WTC11 (cell line): ENCODE data around the gene NRXN2. TPM values are rescaled to one million over a fixed set of nuclear protein-coding genes. Genes with fewer than 3 reads are reported as not detected.

ENCODE experiments used
- ATAC-seq: fragments of 200-7000 bp; cut with Tn5 transposase; 2 replicates; pipeline ENCODE4 v1.10.0; 2021; ENCODE audit warnings: mild to moderate bottlenecking, moderate library complexity
- CTCF ChIA-PET: fragments of 300-600 bp; sonication (Branson Sonifier 250); formaldehyde crosslinking; loops from one replicate; lab custom pipeline; 2021; ENCODE audit warnings: antibody characterized with exemption; lab: Charles Lee
- POLR2A ChIA-PET: fragments of 350-600 bp; sonication (Branson Sonifier 250); formaldehyde crosslinking; loops from one replicate; lab custom pipeline; 2021; ENCODE audit warnings: antibody characterized with exemption; lab: Charles Lee
- DNase-seq: peaks from one replicate; pipeline ENCODE4 v3.0.0; 2021; ENCODE audit warnings: low spot score
- H3K27ac Mint-ChIP-seq: 2 replicates; pipeline ENCODE4 v1.8.0; 2021; ENCODE audit warnings: mixed read lengths
- H3K27me3 Mint-ChIP-seq: 2 replicates; pipeline ENCODE4 v1.8.0; 2021; ENCODE audit warnings: low read depth, mild to moderate bottlenecking, moderate library complexity, mixed read lengths
- H3K36me3 Mint-ChIP-seq: 2 replicates; pipeline ENCODE4 v1.8.0; 2021; ENCODE audit warnings: mixed read lengths
- H3K4me1 Mint-ChIP-seq: 2 replicates; pipeline ENCODE4 v1.8.0; 2022; ENCODE audit warnings: mixed read lengths
- H3K4me3 Mint-ChIP-seq: 2 replicates; pipeline ENCODE4 v1.8.0; 2021; ENCODE audit warnings: mild to moderate bottlenecking, moderate library complexity, mixed read lengths
- H3K9me3 Mint-ChIP-seq: 2 replicates; pipeline ENCODE4 v1.8.0; 2021; ENCODE audit warnings: mixed read lengths
- ATF2 ChIP-seq: sonication (generic); formaldehyde crosslinking; IDR thresholded peaks from 2 replicates; pipeline ENCODE4 v1.8.1; 2022; ENCODE audit warnings: low read depth, missing genetic modification reagents, borderline replicate concordance
- ATF6 ChIP-seq: sonication (generic); formaldehyde crosslinking; IDR thresholded peaks from 2 replicates; pipeline ENCODE4 v1.8.1; 2023; ENCODE audit warnings: mild to moderate bottlenecking, missing genetic modification reagents
- CDX4 ChIP-seq: fragments of 250-450 bp; sonication (Bioruptor Pico); IDR thresholded peaks from 2 replicates; pipeline ENCODE4 v1.9.0; 2021; ENCODE audit warnings: moderate library complexity, mild to moderate bottlenecking, inconsistent platforms, borderline replicate concordance
- CREM ChIP-seq: sonication (generic); formaldehyde crosslinking; IDR thresholded peaks from 2 replicates; pipeline ENCODE4 v1.8.1; 2022; ENCODE audit warnings: mild to moderate bottlenecking, missing genetic modification reagents, moderate library complexity
- ELF4 ChIP-seq: sonication (generic); formaldehyde crosslinking; IDR thresholded peaks from 2 replicates; pipeline ENCODE4 v1.8.1; 2022; ENCODE audit warnings: low read depth, mild to moderate bottlenecking, moderate library complexity, missing genetic modification reagents
- FOXK1 ChIP-seq: sonication (generic); formaldehyde crosslinking; IDR thresholded peaks from 2 replicates; pipeline ENCODE4 v1.8.0; 2022; ENCODE audit warnings: mild to moderate bottlenecking, moderate library complexity, missing genetic modification reagents
- GRHL2 ChIP-seq: fragments of 250-450 bp; sonication (Bioruptor Pico); IDR thresholded peaks from 2 replicates; pipeline ENCODE4 v1.8.0; 2022; ENCODE audit warnings: mild to moderate bottlenecking, moderate library complexity; ENCODE audit not compliant: insufficient replicate concordance, severe bottlenecking
- IRF1 ChIP-seq: sonication (generic); formaldehyde crosslinking; IDR thresholded peaks from 2 replicates; pipeline ENCODE4 v1.8.0; 2023; ENCODE audit warnings: missing genetic modification reagents
- IRF2 ChIP-seq: sonication (generic); formaldehyde crosslinking; IDR thresholded peaks from 2 replicates; pipeline ENCODE4 v1.8.0; 2022; ENCODE audit warnings: low read depth, missing genetic modification reagents, borderline replicate concordance
- NR2C2 ChIP-seq: sonication (generic); formaldehyde crosslinking; IDR thresholded peaks from 2 replicates; pipeline ENCODE4 v1.8.0; 2022; ENCODE audit warnings: mild to moderate bottlenecking, missing genetic modification reagents
- SMAD3 ChIP-seq: sonication (generic); formaldehyde crosslinking; IDR thresholded peaks from 2 replicates; pipeline ENCODE4 v1.8.0; 2022; ENCODE audit warnings: missing genetic modification reagents, mild to moderate bottlenecking, borderline replicate concordance
- TEAD1 ChIP-seq: sonication (generic); formaldehyde crosslinking; IDR thresholded peaks from 2 replicates; pipeline ENCODE4 v1.8.0; 2022; ENCODE audit warnings: mild to moderate bottlenecking, missing genetic modification reagents
- USF1 ChIP-seq: sonication (generic); formaldehyde crosslinking; IDR thresholded peaks from 2 replicates; pipeline ENCODE4 v1.8.0; 2022; ENCODE audit warnings: mild to moderate bottlenecking, missing genetic modification reagents
- ZNF423 ChIP-seq: fragments of 250-450 bp; sonication (Bioruptor Pico); IDR thresholded peaks from 2 replicates; pipeline ENCODE4 v2.1.2; 2022; ENCODE audit warnings: mild to moderate bottlenecking, moderate library complexity
- ZNF512 ChIP-seq: sonication (generic); formaldehyde crosslinking; IDR thresholded peaks from 2 replicates; pipeline ENCODE4 v1.8.1; 2022; ENCODE audit warnings: missing genetic modification reagents, borderline replicate concordance
- ZNF532 ChIP-seq: fragments of 250-450 bp; sonication (Bioruptor Pico); IDR thresholded peaks from 2 replicates; pipeline ENCODE4 v1.9.0; 2021; ENCODE audit warnings: mild to moderate bottlenecking, borderline replicate concordance
- total RNA-seq: library from RNA; stranded (reverse); gene quantifications from 3 replicates; pipeline ENCODE4 v1.2.3, GENCODE V29; 2021

Gene NRXN2
- total RNA-seq, 1 experiment from 2014 or later = 8.6 TPM

GRCh38 chr11:64667154-64667745 is 55.7 kb downstream of the NRXN2 start:
- DNase-seq (no peak), ATAC-seq (no peak; the same call in 1 of the 2 replicates)
- no peak overlapping the region for H3K27ac Mint-ChIP-seq
- CTCF ChIA-PET = interaction anchor here (1.2 to 3.4 kb wide), 4 partner anchors 11 to 37 kb away, joined by 3 to 20 read pairs (median 6); no protein-coding TSS in a partner anchor
- TF ChIP-seq IRF1 (CRISPR knock-in tag) = no peak
- no peak for TF ChIP-seq CDX4
- TF ChIP-seq ZNF532 (CRISPR knock-in tag) = no peak
- TF ChIP-seq ELF4 (CRISPR knock-in tag) = no peak
- no peak for TF ChIP-seq GRHL2 (CRISPR knock-in tag)
- TF ChIP-seq SMAD3 (CRISPR knock-in tag) = no peak
- TF ChIP-seq USF1 = no peak
- no peak for TF ChIP-seq ATF6 (CRISPR knock-in tag)
- TF ChIP-seq ATF2 (CRISPR knock-in tag) = no peak
- no peak for TF ChIP-seq IRF2 (CRISPR knock-in tag)
- no peak for TF ChIP-seq FOXK1 (CRISPR knock-in tag)
- TF ChIP-seq ZNF423 (CRISPR knock-in tag) = no peak
- no peak for TF ChIP-seq NR2C2 (CRISPR knock-in tag)
- no peak for TF ChIP-seq TEAD1
- TF ChIP-seq CREM (CRISPR knock-in tag) = no peak
- TF ChIP-seq ZNF512 = no peak
- H3K4me3 Mint-ChIP-seq = no peak overlapping the region
- H3K36me3 Mint-ChIP-seq = no peaks in the 10 kb centered on the region
- H3K27me3 Mint-ChIP-seq = peaks cover 16% of the 10 kb centered on the region
- peaks cover 4% of the 10 kb centered on the region for H3K4me1 Mint-ChIP-seq
- H3K9me3 Mint-ChIP-seq = no peaks in the 10 kb centered on the region
- POLR2A ChIA-PET = interaction anchor here (0.5 kb wide), 1 partner anchor 218 kb away, joined by 3 read pairs; no protein-coding TSS in a partner anchor
